ENCODE results near the gene IGSF21.

Gene IGSF21

GRCh38 chr1:18175530-18176377 lies 68.2 kb downstream of the IGSF21 start:
- DNase-seq = peak in 3 of 56 donors; percentile 8 to 31 (median 20)

GRCh38 chr1:18176619-18177018 lies 69.0 kb downstream of the IGSF21 start:
- DNase-seq = no peak

- no peak for DNase-seq
Measured at GRCh38 chr1:18178111-18178510, 70.5 kb downstream of the IGSF21 start.

GRCh38 chr1:18179009-18179408 lies 71.4 kb downstream of the IGSF21 start:
- no peak for DNase-seq

- peak in 2 of 56 donors; percentile 7 to 22 for DNase-seq
Measured at GRCh38 chr1:18182398-18183160, 75.0 kb downstream of the IGSF21 start.

GRCh38 chr1:18183533-18183932 lies 75.9 kb downstream of the IGSF21 start:
- no peak for DNase-seq

GRCh38 chr1:18187054-18187453 lies 79.5 kb downstream of the IGSF21 start:
- DNase-seq = no peak

GRCh38 chr1:18188820-18189517 lies 81.4 kb downstream of the IGSF21 start:
- no peak for DNase-seq

GRCh38 chr1:18190598-18190997 lies 83.0 kb downstream of the IGSF21 start:
- no peak for DNase-seq

GRCh38 chr1:18191037-18191436 lies 83.4 kb downstream of the IGSF21 start:
- no peak for DNase-seq

GRCh38 chr1:18191481-18192155 lies 84.0 kb downstream of the IGSF21 start:
- no peak for DNase-seq

GRCh38 chr1:18192182-18192581 lies 84.6 kb downstream of the IGSF21 start:
- DNase-seq = no peak

- peak in 1 of 56 donors; percentile 7 for DNase-seq
Measured at GRCh38 chr1:18192974-18193373, 85.4 kb downstream of the IGSF21 start.

- no peak for DNase-seq
Measured at GRCh38 chr1:18197299-18197698, 89.7 kb downstream of the IGSF21 start.

- DNase-seq = no peak
Measured at GRCh38 chr1:18198260-18198659, 90.7 kb downstream of the IGSF21 start.

GRCh38 chr1:18199462-18199861 lies 91.9 kb downstream of the IGSF21 start:
- DNase-seq = no peak

GRCh38 chr1:18200136-18200717 lies 92.6 kb downstream of the IGSF21 start:
- DNase-seq = no peak

GRCh38 chr1:18200918-18201317 lies 93.3 kb downstream of the IGSF21 start:
- peak in 4 of 56 donors; percentile 3 to 14 (median 9) for DNase-seq

- no peak for DNase-seq
Measured at GRCh38 chr1:18201997-18202719, 94.6 kb downstream of the IGSF21 start.

GRCh38 chr1:18203645-18204044 lies 96.0 kb downstream of the IGSF21 start:
- no peak for DNase-seq

Data from nucleus accumbens (tissue), 56 donors.